ENCODE measurements around the gene KMT5B.
A peak's percentile ranks its signal among the peaks of the same experiment; 100 is the strongest.

KMT5B gene

GRCh38 chr11:68116974-68117373 lies 96.1 kb downstream of the KMT5B start:
- DNase-seq: no peak

GRCh38 chr11:68116126-68116525 lies 97.0 kb downstream of the KMT5B start:
- DNase-seq: no peak

GRCh38 chr11:68115285-68115684 lies 97.8 kb downstream of the KMT5B start:
- DNase-seq: no peak

GRCh38 chr11:68113986-68114385 lies 99.1 kb downstream of the KMT5B start:
- no peak for DNase-seq

GRCh38 chr11:68107689-68108088 lies 105.4 kb downstream of the KMT5B start:
- DNase-seq: no peak

- peak; percentile 62 for DNase-seq
Measured at GRCh38 chr11:68106165-68106940, 106.7 kb downstream of the KMT5B start.
